Amygdala (tissue), 56 donors: ENCODE results near the gene OR4D1.

Source experiments
- DNase-seq, 56 donors: peaks; one replicate each; lab custom pipeline; 2025; lab: John Stamatoyannopoulos, UW

OR4D1 gene

DNA sequence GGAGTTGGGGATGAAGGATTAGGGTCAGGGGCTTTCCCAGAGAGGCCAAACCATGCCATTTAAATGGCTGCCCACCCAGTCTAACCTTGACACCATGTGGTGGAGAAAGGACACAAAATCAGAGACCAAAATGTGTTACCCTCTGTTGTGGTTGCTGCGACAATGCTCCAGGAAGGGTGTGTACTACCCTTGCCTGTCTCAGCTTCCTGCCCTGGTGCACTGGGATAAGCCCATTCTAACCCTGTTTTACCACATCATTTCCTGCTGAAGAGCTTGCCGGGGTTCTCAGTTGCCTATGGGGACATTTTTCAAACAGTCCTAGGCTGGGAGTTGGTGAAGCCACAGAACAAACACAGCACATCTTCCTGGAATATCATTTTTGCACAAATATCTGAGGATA, 4.9 kb downstream of the OR4D1 start:
- no peak for DNase-seq

DNA sequence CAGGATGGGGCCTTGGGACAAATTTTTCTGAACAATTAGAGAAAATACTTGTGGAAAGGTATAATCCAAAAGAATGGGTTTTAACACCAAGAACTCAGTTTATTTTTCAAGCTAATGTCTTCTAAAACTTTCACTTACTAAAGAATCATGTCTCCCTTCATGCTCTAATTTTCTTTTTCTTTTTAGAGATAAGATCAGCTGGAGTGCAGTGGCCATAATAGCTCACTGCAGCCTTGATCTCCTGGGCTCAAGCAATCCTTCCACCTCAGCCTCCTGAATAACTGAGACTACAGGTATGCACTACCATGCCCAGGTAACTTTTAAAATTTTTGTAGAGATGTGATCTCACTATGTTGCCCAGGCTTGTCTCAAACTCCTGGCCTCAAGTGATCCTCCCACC, 5.5 kb downstream of the OR4D1 start:
- no peak for DNase-seq

- peak in 19 of 56 donors; percentile 0 to 34 (median 13) for DNase-seq
These were observed 8.9 kb downstream of the OR4D1 start for GRCh38 chr17:58156839-58157803.

DNA sequence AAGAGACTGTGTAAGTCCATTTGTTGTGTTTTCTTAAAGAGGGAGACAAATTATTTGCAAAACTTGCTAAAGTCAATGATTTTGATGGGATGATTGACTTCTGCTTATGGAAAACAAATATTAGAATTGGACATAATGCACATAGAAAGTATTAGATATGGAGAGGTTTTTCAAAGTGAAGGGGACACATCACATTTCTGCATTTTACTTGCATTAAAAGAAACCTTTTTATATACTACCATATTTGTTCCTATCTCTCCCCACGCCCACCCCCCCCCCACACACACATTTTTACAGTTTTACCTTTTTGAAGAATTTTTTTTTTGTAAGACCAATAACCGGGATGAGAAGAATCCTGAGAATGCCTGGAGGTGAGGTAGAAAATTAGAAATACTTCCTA, 10.0 kb downstream of the OR4D1 start:
- DNase-seq: no peak

DNA sequence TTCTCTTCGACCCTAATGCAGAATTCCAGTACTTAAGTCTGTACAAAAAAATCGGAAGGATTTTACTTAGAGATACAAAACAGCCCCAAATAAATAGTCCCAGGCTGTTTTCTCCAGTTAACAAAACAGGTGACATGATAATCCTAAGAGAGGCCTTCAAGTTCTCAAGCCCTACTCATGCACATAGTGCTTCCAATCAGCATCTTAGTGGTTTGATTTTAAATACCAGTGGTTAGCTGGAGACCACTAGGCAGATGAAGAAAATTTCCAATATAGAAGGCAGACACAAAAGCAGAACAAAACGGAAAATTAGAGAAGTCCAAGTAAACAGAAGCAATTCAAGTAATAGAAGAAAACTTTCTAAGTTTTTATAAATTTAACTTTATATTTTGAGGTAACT, 13.4 kb downstream of the OR4D1 start:
- no peak for DNase-seq

GRCh38 chr17:58165981-58166380, 17.8 kb downstream of the OR4D1 start:
- no peak for DNase-seq

DNA sequence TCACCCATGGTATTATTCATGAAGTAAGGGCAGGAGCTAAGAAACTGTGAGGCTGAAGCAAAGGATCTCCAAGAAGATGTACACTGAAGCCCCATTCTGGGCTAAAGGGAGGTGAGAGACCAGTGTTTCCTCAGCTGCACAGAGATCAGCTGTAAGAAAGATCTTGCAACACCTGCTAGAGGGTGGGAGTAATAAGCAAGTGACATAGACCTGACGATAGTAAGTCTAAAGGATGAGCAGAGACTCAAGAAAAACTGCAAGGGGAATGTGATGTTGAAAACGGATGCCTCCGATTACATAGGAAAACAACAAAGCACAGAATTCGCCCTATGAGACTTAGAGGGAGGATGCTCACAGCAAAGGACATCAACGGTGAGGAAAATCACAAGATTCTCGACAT, 18.5 kb downstream of the OR4D1 start, which contains the start of gene OR4D2:
TSS of gene OR4D2 (plus strand) at position 301 of the 400 bp plus-strand sequence. CDS start 2,674 bp downstream, outside the sequence.
- DNase-seq: no peak

GRCh38 chr17:58170622-58171021, 22.4 kb downstream of the OR4D1 start:
- no peak for DNase-seq

- DNase-seq: no peak
These were observed 24.3 kb downstream of the OR4D1 start for GRCh38 chr17:58172369-58173071.

DNA sequence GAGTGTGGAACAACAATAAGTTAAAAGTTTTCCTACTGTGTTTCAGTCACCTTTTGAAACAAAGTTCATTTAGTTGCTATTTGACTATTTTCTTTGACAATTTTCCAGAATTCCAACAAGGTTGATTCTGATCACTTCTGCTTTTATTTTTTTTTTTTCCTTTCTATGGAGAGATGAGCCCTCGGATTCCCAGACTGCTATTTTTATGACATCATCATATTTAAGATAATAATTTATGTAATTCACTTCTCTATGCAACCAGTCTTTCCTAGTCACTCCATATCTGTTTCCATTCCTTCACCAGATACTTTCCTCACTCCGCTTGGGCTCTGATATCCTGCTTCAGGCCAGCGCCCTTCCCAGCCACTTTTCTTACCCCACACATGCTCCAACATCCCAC, 26.7 kb downstream of the OR4D1 start:
- no peak for DNase-seq

GRCh38 chr17:58176200-58176599, 28.0 kb downstream of the OR4D1 start:
- no peak for DNase-seq

GRCh38 chr17:58181796-58182195, 33.6 kb downstream of the OR4D1 start:
- no peak for DNase-seq

GRCh38 chr17:58183514-58183913, 35.3 kb downstream of the OR4D1 start:
- no peak for DNase-seq

DNA sequence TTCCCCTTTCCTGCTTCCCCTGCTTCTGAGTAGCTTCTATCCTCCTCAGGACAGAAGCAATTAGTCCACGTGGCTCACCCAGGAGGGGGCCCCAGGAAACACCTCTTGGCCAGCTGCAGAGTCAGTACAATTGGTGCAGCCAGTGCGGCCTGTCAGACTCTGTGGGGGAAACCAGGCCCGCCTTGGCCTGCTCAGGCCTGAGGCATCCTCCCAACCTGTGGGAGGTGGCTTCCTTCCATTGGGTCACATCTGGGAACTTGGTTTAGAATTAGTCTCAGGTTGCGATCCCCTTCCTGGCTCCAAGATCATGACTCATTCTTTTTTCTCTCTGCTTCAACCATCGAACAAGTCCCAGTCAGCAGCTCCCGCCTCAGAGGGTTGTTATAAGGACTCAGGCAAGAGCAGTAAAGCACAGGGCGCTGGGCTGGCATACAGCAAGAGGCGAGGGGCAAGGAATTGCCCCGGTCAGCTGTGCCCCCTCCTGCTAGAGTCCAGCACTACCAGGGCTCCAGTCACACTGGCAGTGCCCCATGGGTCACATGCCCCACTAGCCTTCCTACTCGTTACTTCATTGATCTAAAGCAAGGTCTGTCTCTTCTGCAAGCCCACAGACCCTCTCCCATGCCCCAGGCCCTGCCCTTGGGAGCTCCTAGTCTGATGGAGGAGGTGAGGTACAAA, 36.3 kb downstream of the OR4D1 start:
- DNase-seq: no peak

DNA sequence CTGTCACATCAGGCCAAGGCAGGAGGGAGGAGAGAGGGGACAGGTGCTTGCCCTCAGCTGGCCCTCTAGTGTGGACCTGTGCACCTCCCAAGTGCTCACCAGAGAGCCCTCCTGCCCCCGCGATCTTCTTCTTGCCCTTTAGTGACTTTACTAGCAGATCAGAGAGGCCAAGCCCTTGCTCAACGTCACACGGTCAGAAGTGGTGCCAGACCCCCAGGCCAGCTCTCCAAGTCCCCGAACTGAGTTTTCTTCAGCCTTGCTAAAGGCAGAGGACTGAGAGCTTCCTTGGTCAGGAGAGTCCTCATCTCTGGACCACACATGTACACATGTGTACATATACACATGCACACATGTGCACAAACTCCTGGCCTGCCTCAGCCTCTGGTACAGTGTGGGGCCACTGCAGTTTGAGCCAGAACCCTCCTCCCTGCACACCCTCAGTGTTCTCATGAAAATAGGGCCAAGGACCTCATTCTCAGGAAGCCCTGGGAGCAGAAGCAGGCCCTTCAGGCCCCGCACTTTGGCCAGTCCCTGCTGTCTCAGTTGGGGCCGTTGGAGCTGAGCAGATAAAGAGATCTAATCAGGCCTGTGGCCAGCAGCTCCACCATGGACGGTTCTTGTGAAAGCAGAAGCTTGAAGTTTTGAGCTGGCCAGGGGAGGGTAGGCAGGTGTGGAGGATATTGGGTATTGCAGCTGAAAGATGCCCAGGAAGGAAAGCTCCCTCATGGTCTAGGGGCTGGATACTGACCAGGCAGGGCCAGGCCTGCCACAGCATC, 37.0 kb downstream of the OR4D1 start:
- DNase-seq: no peak

GRCh38 chr17:58186591-58186990, 38.4 kb downstream of the OR4D1 start:
- DNase-seq: no peak

GRCh38 chr17:58187063-58187462, 38.9 kb downstream of the OR4D1 start:
- no peak for DNase-seq

- no peak for DNase-seq
These were observed 39.5 kb downstream of the OR4D1 start for GRCh38 chr17:58187675-58188074.

DNA sequence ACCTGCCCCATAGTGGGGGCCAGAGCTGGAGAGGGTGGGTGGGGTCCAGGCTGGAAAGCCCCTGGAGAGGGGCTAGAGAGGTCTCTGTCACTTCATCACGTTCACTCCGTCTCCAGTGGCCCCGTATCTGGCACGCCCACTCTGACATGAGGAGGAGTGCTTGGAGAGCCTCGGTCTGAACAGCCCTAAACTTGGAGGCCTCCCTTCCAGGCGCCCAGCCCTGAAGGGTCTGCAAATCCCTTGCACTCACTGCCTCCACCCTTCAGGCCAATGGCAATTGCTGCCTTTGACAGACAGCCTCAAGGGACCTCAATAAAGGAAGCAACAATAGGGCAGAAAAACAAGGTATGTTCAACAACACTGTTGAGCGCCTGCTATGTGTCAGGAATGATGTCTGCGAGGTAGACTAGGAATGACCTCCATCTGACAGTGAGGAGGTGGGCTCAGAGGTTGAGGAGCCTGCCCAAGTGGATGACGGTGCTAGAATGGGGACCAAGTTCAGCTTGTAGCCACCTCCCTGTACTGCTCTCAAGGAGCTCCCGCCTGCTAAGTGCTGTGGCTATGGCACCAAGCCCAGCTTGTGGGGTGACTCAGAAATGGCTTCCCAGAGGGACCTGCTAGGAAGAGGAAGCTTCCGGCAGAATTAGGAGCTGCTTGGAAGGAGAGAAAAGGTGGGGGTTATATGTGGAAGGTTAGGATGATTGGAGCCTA, 41.4 kb downstream of the OR4D1 start:
- DNase-seq: peak in 1 of 56 donors; percentile 8
